Measurements from ENCODE around the gene TUBD1. TPM values are rescaled to one million over a fixed set of nuclear protein-coding genes. Genes with fewer than 3 reads are reported as not detected.
"Not testable (repeated sequence)": the region's sequence is repeated elsewhere in the genome, so short reads cannot be mapped to it uniquely, and the experiment has no call there.

TUBD1 gene
- polyA plus RNA-seq, 6 donors from 2014 or later: 12.7 to 26.5 (median 23.3) TPM

DNA sequence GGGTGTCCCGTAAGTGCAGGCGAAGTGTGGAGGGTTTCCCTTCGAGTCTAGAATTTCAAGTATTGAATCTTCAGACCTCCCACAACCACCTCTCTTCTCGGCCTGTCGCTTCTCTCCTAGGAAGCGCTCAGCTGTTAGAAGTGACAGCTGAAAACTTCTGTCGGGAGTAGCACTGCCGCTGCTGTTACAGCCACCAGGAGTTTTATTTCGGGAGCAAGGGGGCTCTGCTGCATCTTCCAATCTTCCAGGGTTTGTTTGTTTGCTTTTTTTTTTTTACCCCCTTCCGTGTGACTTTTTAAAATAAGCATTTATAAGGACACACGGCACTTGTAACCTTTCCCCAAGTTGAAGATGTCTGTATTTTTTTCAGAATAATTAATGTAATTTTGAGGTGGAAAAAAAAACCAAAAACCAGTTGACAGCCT lies 945 bp upstream of the TUBD1 start:
- ATAC-seq (ENCODE audit: low read depth in 2 of 2): peak; percentile 10 to 12
- H3K4me3 Mint-ChIP-seq: peak overlapping the region; percentile 98 to 100 (median 100)
- H3K27me3 Mint-ChIP-seq: no peaks in the 10 kb centered on the region

DNA sequence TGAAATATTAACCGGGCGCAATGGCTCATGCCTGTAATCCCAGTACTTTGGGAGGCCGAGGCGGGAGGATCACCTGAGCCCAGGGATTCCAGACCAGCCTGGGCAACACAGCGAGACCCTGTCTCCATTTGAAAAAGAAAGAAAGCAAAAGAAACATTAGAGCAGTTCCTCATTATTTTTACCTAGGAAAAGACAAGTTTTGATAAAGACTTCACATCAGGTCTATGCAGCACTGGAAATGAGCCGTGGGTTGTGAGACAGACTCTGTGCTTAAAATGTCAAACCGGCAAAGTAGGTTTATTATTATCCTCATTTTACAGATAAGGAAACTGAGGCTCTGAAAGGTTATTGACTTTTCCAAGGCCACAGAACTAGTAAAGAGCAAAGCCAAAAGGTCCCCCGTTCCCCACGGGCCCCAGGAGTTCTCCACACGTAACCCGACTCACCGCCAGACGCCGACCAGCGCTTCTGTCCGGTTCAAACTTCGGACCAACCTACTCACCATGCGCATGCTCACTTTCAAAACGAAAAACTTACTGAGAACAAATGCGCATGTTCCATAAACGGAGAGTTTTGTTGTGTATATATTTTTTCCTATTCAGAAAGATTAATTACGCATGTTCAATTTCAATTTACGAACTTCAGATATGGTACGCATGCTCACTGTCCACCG lies 356 bp downstream of the TUBD1 start:
- H3K27me3 Mint-ChIP-seq: no peaks in the 10 kb centered on the region
- ATAC-seq (ENCODE audit: low read depth in 2 of 2) (peak in 1 of 2 donors; percentile 27), DNase-seq (no peak)
- H3K4me3 Mint-ChIP-seq: peak overlapping the region; percentile 98 to 100 (median 100)
- peaks cover 43 to 61% (median 59%) of the 10 kb centered on the region in 3 donors for H3K4me1 Mint-ChIP-seq
- H3K9me3 Mint-ChIP-seq: no peaks in the 10 kb centered on the region
- peaks cover 6 to 15% of the 10 kb centered on the region in 2 donors for H3K36me3 Mint-ChIP-seq
- H3K27ac Mint-ChIP-seq: peak overlapping the region; percentile 99 to 100 (median 99)

More for the DNA sequence above, 945 bp upstream of the TUBD1 start:
- Mint-ChIP-seq H3K9me3 (no peaks in the 10 kb centered on the region), H3K36me3 (peaks cover 0 to 8% of the 10 kb centered on the region in 2 donors), H3K27ac (peak overlapping the region; percentile 99 to 100 (median 99)), H3K4me1 (peaks cover 39 to 56% (median 54%) of the 10 kb centered on the region in 3 donors)
- no peak for DNase-seq

DNA sequence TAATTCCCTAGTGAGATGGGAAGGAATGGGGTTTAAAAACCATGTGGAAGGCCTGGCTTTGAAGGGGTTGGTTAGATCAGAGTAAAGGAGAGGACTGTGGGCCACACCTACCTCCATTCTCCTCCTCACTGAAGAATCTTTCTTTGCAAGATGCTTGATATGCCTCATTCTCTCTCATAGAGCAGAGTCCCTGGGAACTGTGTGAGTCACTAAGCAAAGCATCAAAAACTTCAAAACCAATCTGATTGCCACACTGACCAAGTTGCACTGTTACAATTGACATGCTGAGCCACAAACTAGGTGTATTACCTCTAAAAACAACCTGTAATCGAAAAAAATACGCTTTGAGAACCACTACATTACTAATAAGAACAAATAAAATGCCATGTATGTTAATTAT lies 2.0 kb downstream of the TUBD1 start:
- no peaks in the 10 kb centered on the region for H3K9me3 Mint-ChIP-seq
- peaks cover 6 to 15% of the 10 kb centered on the region in 2 donors for H3K36me3 Mint-ChIP-seq
- ATAC-seq (ENCODE audit: low read depth in 2 of 2) (no peak), DNase-seq (no peak)
- H3K27ac Mint-ChIP-seq: peak overlapping the region in 4 of 6 donors; percentile 11 to 78 (median 42)
- no peaks in the 10 kb centered on the region for H3K27me3 Mint-ChIP-seq
- H3K4me3 Mint-ChIP-seq: peak overlapping the region in 7 of 8 donors; percentile 29 to 89 (median 48)
- H3K4me1 Mint-ChIP-seq: peaks cover 39 to 53% (median 52%) of the 10 kb centered on the region in 3 donors

DNA sequence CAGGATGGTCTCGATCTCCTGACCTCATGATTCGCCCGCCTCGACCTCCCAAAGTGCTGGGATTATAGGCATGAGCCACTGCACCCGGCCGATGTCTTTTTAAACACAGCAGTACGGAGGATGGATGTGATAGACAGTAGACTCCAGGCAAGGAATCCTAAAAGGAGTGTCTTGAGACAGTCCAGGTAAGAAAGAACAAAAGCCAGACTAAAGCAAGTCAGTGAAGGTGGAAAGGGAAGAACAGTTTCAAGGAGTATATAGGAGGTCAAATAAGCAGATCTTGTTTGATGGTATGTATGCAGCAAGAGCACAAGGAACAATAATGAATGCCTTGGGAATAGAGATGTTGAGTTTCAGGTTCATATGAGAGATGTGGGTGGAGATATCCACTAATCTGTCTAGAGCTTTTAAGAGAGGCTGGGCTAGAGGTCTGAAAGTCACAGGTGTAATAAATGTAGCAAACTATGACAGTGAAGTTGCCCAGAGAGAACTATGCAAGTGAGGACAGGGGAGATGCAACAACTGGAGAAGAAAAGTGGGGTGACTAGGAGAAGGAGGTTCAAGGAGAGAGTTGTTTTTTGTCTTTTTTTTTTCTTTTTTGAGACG lies 4.5 kb downstream of the TUBD1 start:
- Mint-ChIP-seq H3K36me3 (peaks cover 6 to 14% of the 10 kb centered on the region in 2 donors), H3K27ac (peak overlapping the region in 1 of 6 donors; percentile 48), H3K4me3 (peak overlapping the region in 2 of 8 donors; percentile 68)

DNA sequence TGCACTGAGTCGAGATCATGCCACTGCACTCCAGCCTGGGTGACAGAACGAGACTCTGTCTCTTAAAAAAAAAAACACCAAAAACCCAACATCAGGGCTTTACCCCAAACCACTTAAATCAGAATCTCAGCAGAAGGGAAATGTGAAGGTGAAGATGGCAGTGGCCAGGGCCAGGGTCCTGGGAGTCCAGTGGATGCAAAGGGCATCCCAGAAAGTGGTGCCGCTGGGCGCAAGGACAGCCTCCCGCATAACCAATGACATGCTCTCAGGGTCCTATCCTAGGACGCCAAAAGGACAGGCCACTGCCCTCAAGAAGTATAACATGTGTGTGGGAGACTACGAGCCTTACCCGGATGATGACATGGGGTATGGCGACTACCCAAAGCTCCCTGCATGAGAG lies 7.9 kb downstream of the TUBD1 start:
- no peak for ATAC-seq (ENCODE audit: low read depth in 2 of 2)
- Mint-ChIP-seq H3K4me1 (peaks cover 4 to 11% (median 7%) of the 10 kb centered on the region in 3 donors), H3K9me3 (no peaks in the 10 kb centered on the region), H3K36me3 (peaks cover 8 to 12% of the 10 kb centered on the region in 2 donors), H3K27me3 (no peaks in the 10 kb centered on the region), H3K4me3 (no peak overlapping the region), H3K27ac (no peak overlapping the region)
- no peak for DNase-seq

More for the DNA sequence above, 4.5 kb downstream of the TUBD1 start:
- Mint-ChIP-seq H3K9me3 (no peaks in the 10 kb centered on the region), H3K27me3 (no peaks in the 10 kb centered on the region), H3K4me1 (peaks cover 23 to 33% (median 32%) of the 10 kb centered on the region in 3 donors)
- no peak for ATAC-seq (ENCODE audit: low read depth in 2 of 2)
- DNase-seq: no peak

DNA sequence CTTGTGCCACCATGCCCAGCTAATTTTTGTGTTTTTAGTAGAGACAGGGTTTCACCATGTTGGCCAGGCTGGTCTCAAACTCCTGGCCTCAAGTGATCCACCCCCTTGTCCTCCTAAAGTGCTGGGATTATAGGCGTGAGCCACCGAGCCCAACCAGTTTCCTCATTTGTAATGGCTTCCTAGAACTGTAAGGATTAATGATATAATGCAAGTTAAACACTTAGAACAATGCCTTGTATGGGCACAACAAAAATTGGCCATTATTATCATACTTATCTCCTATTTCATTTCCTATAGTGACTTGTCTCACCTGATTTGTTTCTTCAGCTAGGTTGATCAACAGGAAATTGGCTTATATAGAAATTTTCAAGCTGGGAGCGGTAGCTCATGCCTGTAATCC lies 14.1 kb downstream of the TUBD1 start:
- no peak for DNase-seq
- H3K4me1 Mint-ChIP-seq: no peaks in the 10 kb centered on the region
- peak overlapping the region in 1 of 8 donors; percentile 29 for H3K4me3 Mint-ChIP-seq
- peaks cover 7 to 16% of the 10 kb centered on the region in 2 donors for H3K36me3 Mint-ChIP-seq
- no peaks in the 10 kb centered on the region for H3K27me3 Mint-ChIP-seq
- no peak overlapping the region for H3K27ac Mint-ChIP-seq
- no peak for ATAC-seq (ENCODE audit: low read depth in 2 of 2)
- no peaks in the 10 kb centered on the region for H3K9me3 Mint-ChIP-seq

DNA sequence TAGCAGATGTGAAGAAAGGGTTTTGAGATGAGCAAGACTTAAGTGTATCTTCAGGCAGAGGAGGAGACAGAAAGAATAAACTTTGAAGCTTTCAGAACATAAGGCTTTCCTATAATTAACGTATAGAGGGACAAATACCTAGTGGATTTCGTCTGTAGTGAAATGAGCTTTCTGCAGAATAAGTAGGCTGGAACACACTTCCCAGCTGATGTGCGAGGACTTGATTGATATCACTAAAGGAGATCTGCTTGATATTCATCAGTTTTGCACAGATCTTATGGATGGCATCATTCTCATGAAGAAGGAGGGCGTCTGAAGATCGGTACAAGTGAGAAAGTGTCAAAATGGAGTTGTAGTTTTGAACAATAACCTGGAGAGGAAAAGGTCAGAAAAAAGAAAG lies 14.8 kb downstream of the TUBD1 start:
- Mint-ChIP-seq H3K4me3 (no peak overlapping the region), H3K27me3 (no peaks in the 10 kb centered on the region), H3K27ac (no peak overlapping the region), H3K9me3 (no peaks in the 10 kb centered on the region), H3K4me1 (no peaks in the 10 kb centered on the region), H3K36me3 (peaks cover 7 to 16% of the 10 kb centered on the region in 2 donors)
- DNase-seq: no peak
- no peak for ATAC-seq (ENCODE audit: low read depth in 2 of 2)

DNA sequence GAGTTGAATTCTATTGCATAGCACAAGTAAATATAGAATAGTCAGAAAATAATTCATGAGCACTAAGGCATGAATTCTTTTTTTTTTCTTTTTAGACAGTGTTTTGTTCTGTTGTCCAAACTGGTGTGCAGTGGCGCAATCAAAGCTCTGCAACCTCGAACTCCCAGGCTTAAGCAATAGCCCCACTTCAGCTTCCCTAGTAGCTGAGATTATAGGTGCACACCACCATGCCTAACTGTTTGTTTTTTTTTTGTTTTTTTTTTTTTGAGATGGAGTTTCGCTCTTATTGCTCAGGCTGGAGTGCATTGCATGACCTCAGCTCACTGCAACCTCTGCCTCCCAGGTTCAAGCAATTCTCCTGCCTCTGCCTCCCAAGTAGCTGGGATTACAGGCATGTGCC lies 16.6 kb downstream of the TUBD1 start:
- DNase-seq (no peak), ATAC-seq (ENCODE audit: low read depth in 2 of 2) (no peak)
- Mint-ChIP-seq H3K4me3 (no peak overlapping the region), H3K27ac (no peak overlapping the region), H3K27me3 (no peaks in the 10 kb centered on the region), H3K36me3 (peaks cover 15 to 21% of the 10 kb centered on the region in 2 donors), H3K9me3 (no peaks in the 10 kb centered on the region), H3K4me1 (no peaks in the 10 kb centered on the region)

DNA sequence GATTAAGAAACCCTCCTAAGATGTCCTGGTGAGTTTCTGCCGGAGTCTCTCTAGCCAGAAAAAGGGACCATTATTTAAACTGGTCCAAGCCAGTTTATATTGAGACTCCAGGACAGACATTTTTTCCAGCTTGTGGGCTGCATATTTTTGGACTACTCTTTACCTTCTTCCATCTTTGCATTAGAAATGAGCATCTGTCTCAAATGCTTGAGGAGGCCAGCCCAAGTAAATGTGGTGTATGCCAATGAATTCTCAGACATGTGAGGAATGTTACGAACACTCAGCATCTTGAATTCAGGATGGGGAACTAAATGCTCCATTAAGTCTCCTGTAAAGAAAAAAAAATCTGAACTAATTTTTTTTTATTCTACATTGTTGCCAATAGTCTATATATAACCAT lies 18.4 kb downstream of the TUBD1 start:
- H3K4me3 Mint-ChIP-seq: no peak overlapping the region
- H3K36me3 Mint-ChIP-seq: peaks cover 15 to 21% of the 10 kb centered on the region in 2 donors
- H3K9me3 Mint-ChIP-seq: no peaks in the 10 kb centered on the region
- H3K27me3 Mint-ChIP-seq: no peaks in the 10 kb centered on the region
- no peaks in the 10 kb centered on the region for H3K4me1 Mint-ChIP-seq
- H3K27ac Mint-ChIP-seq: no peak overlapping the region
- DNase-seq (no peak), ATAC-seq (ENCODE audit: low read depth in 2 of 2) (no peak)

DNA sequence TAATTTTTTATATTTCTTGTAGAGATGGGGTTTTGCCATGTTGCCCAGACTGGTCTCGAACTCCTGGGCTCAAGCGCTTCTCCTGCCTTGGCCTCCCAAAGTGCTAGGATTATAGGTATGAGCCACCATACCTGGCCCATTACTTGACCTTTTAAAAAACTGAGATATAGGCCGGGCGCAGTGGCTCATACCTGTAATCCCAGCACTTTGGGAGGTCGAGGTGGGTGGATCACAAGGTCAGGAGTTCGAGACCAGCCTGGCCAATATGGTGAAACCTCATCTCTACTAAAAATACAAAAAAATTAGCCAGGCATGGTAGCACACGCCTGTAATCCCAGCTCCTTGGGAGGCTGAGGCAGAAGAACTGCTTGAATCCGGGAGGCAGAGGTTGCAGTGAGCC lies 19.3 kb downstream of the TUBD1 start:
- H3K9me3 Mint-ChIP-seq; H3K27me3 Mint-ChIP-seq; ATAC-seq (ENCODE audit: low read depth in 2 of 2); H3K4me1 Mint-ChIP-seq; H3K27ac Mint-ChIP-seq; DNase-seq: not testable (repeated sequence)
- peaks cover 15 to 21% of the 10 kb centered on the region in 2 donors for H3K36me3 Mint-ChIP-seq
- peak overlapping the region in 1 of 8 donors; percentile 56 for H3K4me3 Mint-ChIP-seq

DNA sequence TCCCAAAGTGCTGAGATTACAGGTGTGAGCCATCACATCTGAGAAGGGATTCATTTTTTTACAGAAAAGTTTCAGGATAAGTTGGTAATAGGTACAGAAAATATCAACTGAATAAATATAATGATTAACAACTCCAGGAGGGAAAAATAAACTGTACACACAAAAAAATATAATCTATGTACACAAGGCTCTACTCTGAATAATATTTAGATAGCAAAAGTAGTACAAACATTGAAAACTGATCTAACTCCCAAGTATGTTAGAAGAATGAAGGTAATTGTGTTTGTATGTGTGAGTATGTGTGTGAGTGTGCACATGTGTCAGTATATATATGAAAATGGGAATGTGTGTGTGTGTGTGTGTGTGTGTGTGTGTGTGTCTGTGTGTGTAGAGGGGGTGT lies 20.4 kb downstream of the TUBD1 start:
- no peaks in the 10 kb centered on the region for H3K4me1 Mint-ChIP-seq
- no peaks in the 10 kb centered on the region for H3K27me3 Mint-ChIP-seq
- H3K27ac Mint-ChIP-seq: peak overlapping the region in 1 of 6 donors; percentile 35
- H3K9me3 Mint-ChIP-seq: no peaks in the 10 kb centered on the region
- DNase-seq (no peak), ATAC-seq (ENCODE audit: low read depth in 2 of 2) (no peak)
- no peak overlapping the region for H3K4me3 Mint-ChIP-seq
- H3K36me3 Mint-ChIP-seq: peaks cover 14 to 15% of the 10 kb centered on the region in 2 donors

DNA sequence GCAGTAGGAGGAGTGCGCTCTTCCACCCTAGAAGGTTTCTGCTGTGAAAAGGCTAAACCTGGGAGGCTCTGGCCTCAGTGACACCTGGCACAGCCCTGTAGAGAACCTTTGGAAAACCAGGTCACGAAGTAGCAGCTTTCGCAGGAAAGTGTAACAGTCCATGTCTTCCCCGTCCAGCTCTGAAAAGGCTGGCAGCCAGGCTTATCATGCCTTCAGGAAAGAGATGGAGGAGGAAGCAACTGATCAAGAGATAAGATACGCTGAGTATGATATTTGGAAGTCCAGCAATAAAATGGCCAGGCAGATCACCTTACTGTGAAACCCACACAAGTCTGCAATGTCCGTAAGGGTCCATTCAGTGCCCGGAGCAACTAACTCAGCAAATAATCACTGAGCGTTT lies 22.3 kb downstream of the TUBD1 start:
- no peaks in the 10 kb centered on the region for H3K9me3 Mint-ChIP-seq
- DNase-seq (no peak), ATAC-seq (ENCODE audit: low read depth in 2 of 2) (no peak)
- peaks cover 8 to 15% of the 10 kb centered on the region in 2 donors for H3K36me3 Mint-ChIP-seq
- H3K4me1 Mint-ChIP-seq: no peaks in the 10 kb centered on the region
- no peaks in the 10 kb centered on the region for H3K27me3 Mint-ChIP-seq
- H3K4me3 Mint-ChIP-seq: no peak overlapping the region
- H3K27ac Mint-ChIP-seq: peak overlapping the region in 2 of 6 donors; percentile 52 to 87

DNA sequence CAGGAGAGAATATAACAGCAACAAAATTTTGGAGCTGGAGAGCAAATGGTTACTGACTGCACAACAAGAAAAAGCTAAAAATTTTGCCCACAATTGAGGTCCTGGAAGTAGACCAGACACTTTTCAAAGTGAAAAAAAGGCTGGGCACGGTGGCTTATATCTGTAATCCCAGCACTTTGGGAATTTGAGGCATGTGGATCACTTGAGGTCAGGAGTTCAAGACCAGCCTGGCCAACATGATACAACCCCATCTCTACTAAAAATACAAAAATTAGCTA lies 22.9 kb downstream of the TUBD1 start:
- ATAC-seq (ENCODE audit: low read depth in 2 of 2) (no peak), DNase-seq (no peak)
- H3K4me3 Mint-ChIP-seq: no peak overlapping the region
- H3K27ac Mint-ChIP-seq: no peak overlapping the region
- peaks cover 8 to 15% of the 10 kb centered on the region in 2 donors for H3K36me3 Mint-ChIP-seq
- no peaks in the 10 kb centered on the region for H3K9me3 Mint-ChIP-seq
- no peaks in the 10 kb centered on the region for H3K27me3 Mint-ChIP-seq
- H3K4me1 Mint-ChIP-seq: no peaks in the 10 kb centered on the region

DNA sequence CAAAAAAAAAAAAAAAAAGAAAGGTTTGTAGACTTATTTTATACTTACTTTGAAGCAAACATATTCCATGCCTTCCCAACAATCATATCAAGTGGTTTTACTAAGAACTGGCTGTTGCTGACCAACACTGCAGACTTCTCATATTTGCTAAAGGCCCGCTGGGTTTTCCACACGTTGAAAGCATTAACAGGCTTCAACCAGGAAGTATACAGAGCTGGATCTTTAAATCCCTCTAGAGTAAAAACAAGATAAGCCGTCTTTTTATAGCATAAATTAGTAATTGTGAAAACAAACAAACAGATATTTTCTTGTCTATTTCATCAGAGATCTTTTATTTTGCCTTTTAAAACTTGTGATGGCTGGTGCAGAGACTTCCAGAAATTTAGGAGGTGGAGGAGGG lies 29.1 kb downstream of the TUBD1 start:
- Mint-ChIP-seq H3K4me1 (no peaks in the 10 kb centered on the region), H3K4me3 (no peak overlapping the region), H3K36me3 (no peaks in the 10 kb centered on the region), H3K27me3 (no peaks in the 10 kb centered on the region), H3K27ac (peak overlapping the region in 1 of 6 donors; percentile 47), H3K9me3 (no peaks in the 10 kb centered on the region)
- ATAC-seq (ENCODE audit: low read depth in 2 of 2) (no peak), DNase-seq (no peak)

Measured in naive B cell (primary cell).